ENCODE measurements around the gene BPIFB2.
"Not testable (repeated sequence)": the region's sequence is repeated elsewhere in the genome, so short reads cannot be mapped to it uniquely, and the experiment has no call there.

BPIFB2 gene

DNA sequence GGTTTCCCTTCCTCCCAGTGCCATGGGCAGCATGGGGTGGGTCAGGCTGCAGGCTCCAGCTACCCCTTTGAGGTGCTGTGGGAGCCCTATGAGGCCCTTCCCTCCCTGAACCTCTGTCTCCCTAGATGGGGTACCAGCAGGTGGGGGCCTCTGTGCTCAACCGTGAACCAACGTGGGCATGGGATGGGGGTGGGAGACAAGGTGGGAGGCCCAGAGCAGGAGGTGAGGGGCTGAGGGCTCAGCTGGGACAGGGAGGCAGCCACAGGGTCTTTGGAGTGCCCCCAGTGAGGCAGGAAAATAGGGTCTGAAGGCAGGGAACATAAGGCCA is 36.6 kb upstream of the BPIFB2 start:
- DNase-seq, result no peak

DNA sequence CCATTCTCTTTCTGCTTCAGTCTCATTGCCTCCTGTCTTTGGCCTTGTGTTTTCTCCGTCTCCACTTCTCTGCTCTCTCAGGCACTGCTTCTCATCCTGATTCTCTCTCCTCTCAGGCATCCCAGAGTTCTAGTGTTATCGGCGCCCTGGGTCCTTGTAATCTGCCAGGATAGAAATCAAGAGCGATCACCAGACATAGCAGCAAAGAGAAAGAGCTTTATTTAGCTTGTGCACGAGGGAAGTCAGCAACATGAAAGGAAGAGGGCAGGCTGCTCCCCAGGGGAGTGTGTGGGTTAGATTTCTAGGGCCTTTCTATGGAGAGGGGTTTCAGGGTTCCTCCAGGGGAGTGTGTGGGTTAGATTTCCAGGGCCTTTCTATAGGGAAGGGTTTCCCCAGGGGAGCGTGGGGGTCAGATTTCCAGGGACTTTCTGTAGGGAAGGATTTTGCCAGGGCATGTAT is 35.8 kb upstream of the BPIFB2 start:
- no peak for DNase-seq

DNA sequence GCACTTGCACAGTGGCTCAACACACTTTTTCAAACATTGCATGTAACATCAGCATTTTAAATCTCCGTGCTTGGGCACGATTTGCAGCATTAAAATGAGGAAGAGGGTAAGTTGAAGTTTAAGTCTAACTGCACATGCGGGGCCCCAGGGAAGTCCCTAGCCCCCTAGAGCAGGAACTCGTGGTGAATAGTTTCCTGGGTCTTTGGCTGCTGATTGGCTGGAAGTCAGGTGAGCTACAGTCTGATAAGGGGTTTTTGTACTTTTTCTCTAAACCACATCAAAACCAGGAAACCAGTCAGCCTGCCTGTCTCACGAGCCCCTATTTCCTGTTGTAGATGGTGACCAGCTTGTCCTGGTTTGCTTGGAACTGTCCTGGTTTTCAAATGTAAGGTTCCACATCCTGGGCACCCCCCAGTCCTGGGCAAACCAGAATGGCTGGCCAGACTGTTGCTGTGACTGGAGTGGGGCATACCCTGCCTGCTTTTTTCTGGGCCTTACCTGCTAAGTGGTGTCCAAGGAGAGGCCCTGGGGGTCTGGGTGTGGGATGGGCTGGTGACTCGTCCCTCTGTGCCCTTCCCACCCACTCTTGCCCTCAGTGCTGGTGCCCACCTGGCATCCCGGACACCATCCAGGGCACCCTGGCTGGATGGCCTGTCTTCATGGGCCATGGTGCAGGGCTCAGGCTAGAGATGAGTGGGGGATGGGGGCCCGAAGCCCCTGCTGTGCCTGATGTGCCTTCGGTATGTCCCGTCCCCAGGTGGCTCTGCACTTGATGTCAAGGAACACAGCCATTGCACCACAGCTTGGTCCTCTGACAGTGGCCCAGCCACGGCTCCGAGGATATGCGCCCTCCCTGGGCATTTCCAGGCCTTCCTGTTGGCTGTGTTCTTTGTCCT is 35.1 kb upstream of the BPIFB2 start:
- DNase-seq, result peak in 1 of 2 donors; percentile 56

DNA sequence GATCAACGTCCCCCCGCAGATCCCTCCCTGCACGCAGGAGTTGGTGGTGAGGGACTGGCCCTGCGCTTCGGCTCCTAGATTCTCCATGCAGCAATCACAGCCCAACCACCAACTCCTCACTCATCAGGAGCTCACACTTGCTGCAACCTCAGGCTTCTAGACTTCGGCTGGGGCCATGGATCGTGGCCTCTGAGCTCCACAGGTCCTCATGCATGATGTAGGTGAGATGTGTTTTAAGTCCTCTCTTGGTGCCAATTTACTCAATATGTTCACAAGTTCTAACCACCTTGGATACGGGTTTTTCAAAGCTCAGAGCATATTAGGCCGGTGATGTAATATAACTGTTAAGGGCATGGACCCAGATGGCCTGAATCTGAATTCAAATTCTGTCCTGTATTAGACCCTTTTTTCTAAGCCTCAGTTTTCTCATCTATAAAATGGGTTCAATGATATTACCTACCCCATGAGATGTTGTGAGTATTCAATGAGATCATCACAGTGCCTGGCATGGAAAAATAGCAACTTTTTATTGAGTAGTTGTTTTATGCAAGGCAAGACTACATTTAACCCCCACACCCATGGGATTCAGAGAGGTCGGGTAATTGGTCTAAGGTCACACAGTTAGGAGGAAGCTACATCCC is 34.3 kb upstream of the BPIFB2 start:
- DNase-seq, result no peak

DNA sequence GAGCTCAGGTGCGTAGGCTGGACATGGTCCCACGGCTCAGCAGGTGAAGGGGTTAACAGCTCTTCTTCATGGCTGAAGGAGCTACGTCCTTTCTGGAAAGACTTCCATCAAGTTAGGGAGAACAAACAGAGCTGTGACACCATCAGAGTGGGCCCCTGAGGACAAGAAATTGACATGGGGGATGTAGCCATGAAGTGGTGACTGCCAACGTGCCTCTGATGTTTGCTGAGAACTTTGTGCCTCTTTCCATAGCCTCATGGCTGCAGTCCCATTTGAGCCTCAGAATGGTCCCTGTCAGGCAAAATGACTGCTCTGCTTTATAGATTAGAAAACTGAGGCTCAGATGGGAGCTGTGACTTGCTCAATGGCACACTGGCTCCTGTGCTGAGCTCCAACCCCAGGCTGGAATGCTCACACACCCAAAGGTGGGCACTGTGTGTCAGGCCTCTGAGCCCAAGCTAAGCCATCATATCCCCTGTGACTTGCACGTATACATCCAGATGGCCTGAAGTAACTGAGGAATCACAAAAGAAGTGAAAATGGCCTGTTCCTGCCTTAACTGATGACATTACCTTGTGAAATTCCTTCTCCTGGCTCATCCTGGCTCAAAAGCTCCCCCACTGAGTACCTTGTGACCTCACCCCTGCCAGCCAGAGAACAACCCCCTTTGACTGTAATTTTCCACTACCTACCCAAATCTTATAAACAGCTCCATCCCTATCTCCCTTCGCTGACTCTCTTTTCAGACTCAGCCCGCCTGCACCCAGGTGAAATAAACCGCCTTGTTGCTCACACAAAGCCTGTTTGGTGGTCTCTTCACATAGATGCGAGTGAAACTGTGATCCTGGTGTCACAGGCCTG is 33.1 kb upstream of the BPIFB2 start:
- not testable (repeated sequence) for DNase-seq

DNA sequence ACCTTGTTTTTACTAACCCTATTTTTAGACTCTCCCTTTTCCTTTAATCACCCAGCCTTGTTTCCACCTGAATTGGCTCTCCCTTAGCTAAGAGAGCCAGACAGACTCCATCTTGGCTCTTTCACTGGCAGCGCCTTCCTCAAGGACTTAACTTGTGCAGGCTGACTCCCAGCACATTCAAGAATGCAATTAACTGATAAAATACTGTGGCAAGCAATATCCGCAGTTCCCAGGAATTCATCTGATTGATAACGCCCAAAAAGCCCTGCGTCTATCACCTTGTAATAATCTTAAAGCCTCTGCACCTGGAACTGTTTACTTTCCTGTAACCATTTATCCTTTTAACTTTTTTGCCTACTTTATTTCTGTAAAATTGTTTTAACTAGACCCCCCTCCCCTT is 32.4 kb upstream of the BPIFB2 start:
- not testable (repeated sequence) for DNase-seq

DNA sequence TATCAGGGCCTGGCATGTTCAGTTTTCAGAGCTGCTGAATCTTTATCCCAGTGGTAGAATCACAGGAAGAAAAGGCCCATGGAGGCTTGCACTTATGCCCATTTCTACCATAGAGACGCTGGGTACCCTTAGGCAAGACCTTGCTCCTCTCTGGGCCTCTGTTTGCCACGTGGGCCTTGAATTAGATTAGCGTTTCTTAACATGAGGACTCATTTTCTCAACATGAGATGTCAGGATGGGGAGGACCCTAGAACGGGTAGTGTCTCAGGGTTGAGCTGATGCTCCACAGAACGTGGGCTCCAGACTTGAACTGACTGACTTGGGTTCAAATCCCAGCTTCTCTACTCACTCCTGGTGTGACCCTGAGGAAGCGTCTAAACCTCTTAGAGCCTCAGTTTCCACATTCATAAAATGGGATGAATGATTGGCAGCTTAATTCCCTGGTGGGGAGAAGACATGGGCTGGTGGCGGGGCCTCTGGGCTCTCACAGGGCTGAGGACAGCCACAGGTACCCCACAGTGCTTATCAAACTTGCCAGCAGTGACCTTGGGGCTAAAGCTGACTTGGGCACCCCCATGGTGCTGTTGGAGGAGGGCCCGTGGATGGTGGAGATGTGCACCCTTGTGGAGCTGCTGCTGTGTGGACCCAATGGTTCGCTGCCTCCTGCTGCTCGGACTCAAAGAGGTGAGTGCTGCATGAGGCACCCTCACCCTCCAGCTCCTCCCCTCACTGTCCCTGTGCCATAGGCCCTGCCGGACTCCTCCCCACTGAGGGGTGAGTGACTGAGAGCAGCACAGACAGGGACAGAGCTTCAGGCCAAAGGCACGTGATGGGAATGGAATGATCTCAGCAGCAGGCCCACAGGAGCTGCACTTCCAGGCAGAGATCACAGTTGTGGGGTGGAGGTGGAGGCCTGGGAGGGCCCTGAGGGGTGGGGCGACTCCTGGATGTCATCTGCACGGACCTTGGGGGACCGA is 31.5 kb upstream of the BPIFB2 start:
- no peak for DNase-seq

DNA sequence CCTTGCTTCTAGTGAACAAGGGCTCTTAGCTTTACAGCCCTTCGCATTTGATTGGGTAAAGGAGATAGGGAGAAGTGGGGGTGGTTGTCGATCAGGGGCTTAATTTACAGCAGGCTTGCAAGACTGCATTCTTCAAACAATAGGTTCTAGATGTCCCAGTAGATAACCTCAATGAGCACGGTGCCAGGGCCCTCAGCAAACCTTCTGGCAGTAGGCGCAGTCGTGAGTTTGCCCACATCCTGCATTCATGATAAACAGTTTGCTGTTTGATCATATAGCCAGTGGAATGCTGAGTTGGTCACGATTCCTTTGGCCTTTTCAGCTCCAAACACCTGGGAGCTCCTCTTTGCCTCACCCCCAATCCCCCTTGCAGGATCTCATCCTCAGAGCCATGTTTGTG is 30.8 kb upstream of the BPIFB2 start:
- no peak for DNase-seq

DNA sequence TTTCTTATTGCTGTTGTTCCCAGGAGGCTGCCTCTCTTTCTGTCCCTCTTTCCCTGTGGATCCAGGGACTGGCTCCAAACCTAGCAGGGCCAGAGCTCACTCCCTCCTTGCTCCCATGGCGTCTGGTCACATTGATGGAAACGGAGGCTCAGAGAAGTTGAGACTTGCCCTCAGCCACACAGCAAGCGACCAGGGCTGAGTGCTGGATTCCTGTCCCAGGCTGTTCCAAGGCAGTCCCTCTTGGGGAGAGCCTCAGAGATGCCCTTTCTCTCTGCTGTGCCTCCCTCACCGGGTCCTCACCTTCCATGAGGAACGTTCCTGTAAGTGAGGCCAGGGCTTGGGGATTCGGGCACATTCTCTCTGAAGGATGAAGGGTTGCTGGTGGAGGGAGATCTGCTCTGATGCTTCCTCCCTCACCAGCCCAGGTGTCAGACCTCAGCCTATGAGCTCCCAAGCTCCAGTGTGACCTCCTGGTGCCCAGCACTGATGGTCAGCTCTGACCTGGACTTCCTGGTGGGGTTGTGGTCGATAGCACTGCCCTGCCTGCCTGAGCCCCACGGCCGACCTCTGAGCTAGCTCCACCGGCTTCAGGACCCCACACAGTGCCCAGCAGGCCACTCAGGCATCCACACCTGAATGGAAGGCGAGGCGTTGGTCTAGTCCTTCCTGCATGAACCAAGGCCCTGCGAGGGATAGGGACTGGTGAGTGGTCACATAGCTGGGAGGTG is 30.1 kb upstream of the BPIFB2 start:
- no peak for DNase-seq

DNA sequence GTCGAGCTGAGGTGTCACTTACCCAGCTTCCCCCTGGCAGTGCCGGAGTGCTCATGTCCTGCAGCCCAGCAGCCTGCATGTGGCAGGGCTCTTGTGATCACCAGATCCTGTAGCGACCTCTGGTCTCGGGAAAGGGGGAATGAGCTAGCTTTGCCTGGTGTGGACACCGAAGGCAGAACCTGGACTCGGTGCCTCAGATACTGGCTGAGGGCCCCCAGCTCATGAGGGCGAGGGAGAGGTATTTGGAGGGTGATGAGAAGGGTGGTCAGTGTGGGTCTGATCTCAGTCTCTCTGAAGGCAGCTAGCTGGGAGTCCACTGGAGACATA is 29.5 kb upstream of the BPIFB2 start:
- no peak for DNase-seq

DNA sequence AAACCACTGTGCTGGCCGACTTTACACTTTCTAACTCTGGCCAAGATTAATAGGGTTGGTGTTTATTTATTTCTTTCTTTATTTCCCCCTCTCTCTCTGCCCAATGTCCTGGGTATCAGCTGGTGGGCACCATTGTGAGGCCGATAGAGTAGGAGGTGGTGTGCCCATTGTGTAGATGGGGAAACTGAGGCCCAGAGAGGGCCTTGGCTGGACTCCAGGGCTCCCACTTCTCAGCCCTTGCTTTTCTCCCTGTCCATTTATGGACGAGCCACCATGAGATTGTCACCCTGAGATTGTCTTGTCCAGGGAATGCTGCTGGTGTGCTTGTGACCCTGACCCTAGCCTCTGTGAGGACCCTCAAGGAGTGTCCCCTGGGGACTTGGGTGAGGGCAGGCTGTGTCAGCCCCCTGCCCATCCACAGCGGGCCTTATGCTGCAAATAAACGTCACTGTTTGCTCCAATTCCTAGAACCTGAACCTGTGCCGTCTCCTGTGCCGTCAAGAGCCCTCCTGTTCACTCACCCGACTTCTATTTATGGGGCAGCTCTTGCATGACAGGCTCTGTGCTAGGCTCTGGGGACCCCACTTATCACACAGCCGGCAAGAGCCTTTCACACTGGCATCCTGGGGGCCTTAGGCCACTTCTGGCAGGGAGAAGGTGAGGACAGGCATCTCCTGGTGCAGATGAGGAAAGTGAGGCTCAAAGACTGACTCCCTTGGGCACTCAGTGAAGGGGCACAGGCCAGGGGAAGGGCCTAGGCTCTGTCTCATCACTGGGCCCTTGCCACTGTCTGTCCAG is 28.1 kb upstream of the BPIFB2 start:
- no peak for DNase-seq

DNA sequence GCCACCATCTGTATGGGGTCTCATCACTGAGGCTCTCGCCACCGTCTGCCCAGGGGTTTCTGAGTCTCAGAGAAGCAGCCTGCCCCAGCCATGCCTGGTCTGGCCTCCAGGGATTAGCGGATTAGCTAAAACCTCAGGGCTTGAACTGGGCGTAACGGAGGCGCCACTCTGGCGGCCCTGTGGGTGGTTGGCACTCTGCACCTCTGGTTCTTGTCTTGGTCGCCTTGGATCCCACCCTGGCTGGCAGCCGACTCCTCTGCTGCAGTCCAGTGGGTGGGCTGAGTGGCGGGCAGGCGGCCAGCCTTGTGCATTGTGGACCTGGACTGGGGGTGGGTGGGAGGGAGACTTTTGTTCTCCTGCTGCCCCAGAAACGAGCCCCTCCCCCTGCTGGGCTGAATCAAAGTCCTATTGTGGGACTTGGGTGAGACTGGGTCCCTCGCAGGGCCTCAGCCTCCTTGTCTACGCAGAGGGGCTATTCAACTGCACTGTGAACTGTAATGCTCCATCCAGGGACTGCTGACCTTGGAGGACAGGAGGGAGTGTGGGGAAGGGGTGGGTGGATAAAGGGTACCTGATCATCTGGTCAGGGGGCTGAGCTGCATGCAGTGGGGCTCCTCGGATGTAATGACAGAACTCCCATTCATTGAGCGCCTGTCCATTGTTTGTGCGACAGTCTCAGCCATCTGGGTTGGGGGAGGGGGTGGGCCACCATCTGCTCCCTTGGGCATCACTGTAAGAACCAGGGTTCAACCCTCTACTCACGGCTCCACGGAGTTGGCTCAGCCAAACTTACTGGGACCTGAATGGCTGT is 27.2 kb upstream of the BPIFB2 start:
- no peak for DNase-seq

DNA sequence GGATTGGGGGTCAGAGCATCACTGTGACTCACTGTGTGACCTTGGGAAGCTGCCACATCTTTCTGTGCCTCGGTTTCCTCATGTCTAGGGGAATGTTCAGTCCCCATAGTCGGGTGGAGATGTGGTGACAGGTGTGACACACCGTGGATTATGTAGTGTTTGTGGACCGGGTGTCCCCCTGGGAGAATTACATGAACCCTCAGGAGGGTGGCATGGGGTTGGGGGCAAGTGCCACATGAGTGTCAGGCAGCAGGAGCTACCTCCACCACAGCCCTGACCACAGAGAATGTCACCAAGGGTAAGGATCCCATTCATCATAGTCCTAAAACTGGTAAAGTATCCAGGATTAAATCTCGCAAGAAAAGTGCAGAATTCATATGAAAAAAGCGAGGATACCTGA is 26.5 kb upstream of the BPIFB2 start:
- DNase-seq, result no peak

DNA sequence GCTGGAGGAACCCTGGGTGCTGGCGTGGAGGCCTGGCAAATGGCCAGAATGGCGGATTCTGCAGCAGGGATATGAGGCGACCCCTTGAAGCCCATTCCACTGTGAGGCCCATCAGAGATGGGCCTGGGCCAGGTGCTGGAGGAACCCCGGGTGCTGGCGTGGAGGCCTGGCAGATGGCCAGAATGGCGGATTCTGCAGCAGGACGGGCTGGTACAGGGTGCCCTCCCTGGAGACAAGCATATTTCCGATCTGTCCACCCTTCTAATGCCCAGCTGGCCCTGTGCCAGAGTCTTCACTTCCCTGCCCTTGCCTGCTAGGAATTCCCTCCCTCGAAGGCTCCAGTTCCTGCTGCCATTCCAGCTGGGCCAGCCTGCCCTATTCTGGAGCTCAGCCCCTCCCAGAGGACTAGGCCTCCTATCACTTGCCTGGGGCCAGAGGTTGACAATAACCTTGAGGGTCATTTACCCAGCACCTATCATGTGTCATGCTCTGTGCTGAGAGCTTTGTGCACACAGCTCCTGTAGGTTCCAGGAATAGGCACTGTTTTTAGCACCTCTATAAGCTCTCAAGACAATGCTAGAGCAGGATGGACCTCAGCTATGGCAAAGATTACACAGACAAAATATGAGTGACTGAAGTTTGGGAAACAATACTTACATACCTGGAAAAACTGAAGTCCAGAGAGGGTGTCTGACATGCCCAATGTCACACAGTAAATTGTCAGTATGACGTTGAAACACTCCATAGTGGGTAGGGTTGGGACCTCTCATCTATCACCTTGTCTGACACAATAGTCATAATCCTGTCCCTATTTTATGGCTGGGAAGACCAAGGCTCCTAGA is 24.7 kb upstream of the BPIFB2 start:
- no peak for DNase-seq

DNA sequence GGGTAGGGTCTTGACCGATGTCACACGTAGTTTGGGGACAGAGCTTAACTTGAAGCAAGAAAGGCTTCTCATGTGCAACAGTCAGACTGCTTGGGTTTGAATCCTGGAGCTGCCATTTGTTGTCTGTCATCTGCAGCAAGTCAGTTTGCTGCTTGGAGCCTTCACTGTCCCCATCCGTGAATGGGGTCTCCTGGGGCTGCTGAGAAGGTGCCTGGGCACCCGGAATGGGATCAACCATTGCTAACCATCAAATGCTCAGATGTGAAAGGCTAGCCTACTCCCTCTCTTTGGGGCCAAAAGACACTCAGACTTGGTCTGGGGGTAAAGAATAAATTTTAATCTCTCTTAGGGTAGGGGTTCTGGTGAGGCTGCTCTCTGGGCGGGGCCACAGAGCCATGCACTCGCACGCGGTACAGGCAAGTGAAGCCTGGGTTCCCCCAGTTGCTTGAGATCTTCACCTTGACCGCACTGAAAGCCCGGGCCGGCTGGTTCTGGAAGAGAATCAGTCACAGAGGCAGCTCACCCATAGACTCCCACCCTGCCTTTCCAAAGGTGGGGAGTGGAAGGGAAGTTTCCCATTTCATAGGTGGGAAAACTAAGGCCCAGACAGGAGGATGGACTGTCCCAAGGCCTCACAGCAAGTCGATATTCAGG is 23.9 kb upstream of the BPIFB2 start:
- DNase-seq, result no peak

DNA sequence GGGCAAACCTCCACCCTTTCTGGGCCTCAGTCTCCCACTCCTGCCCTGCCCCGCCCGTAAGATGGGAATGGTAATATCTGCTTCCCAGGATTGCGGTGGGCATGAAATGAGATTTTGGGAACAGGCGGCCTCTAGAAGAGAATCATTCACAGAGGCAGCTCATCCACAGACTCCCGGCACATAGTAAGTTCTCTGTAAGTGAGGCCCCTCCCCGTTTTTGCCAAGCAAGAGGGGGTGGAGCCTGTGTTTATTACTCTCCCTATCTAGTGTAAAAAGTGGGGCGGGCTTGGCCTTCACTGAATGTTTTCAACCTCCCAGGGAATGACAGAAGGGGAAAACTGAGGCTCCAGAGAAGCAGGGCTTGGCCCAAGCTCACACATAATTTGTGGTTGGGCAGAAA is 23.3 kb upstream of the BPIFB2 start:
- DNase-seq, result no peak

DNA sequence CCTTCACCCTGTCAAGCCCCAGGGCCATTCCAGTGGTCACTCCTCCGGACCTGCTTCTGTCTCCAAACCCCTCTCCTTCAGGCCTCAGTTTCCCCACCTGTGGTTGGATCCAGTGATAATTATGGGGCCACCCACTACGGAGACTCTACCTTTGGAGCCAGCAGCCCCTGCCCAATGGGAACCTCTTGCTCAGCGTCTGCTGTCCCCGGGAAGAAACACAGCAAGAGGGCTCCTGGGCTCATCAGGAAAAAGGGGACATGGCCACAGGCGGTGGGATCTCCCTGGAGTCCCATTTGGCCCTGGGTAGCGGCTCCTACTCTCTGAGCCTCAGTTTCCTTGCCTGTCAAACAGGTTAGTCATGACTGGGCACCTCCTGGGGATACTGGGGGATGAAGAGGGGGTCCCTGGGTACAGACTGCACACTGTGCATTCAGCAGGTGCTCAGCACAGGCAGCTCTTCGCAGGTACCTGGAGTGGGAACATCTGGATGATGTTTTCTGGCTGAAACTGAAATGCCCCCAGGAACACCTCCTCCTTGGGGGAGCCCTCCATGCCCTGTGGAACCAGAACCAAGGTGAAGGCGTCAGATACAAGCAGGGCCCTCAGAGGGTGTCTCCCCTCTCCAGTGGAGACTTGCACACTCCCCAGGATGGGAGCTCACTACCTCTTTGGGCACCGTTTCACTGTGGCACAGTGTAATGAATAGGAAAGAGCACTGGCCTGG is 22.7 kb upstream of the BPIFB2 start:
- no peak for DNase-seq

DNA sequence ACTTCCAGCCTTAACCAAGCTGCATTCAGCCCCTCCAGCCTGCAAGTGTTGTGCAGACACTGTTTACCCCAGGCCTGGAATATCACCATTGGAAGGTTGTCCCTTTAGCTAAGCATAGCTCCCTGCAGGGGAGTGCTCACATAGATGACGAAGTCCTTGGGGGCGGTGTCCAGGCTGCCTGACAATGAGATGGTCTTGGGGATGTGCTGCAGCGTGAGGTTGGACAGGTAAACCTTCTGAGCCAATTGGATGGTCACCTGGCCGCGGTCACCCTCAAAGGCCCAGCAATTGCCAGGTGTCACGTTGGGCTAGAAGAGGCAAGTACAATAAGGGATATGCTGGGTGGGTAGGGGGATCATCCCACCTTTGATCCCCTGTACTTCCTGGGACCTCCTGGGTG is 21.9 kb upstream of the BPIFB2 start:
- DNase-seq, result no peak

Data from bone marrow (tissue), 2 donors.